Trophoblast cell (in vitro differentiated cells and primary cell): Measurements from ENCODE around the gene ABCG4.

Experiments used
- DNase-seq, 2 donors: peaks; one replicate each; pipeline ENCODE4 v3.0.0-alpha.2; 2016
- H2AFZ ChIP-seq: 2 replicates; pipeline ENCODE4 v1.6.1; 2013; ENCODE audit warnings: low read length, moderate library complexity, mild to moderate bottlenecking; ENCODE audit not compliant: insufficient read depth, poor library complexity
- H2AK5ac ChIP-seq: 2 replicates; pipeline ENCODE4 v1.6.1; 2013; ENCODE audit warnings: mild to moderate bottlenecking, low read length
- H2BK120ac ChIP-seq: 2 replicates; pipeline ENCODE4 v1.6.1; 2013; ENCODE audit warnings: low read length, mild to moderate bottlenecking, moderate library complexity; ENCODE audit not compliant: insufficient read depth, poor library complexity
- H2BK12ac ChIP-seq: 2 replicates; pipeline ENCODE4 v1.6.1; 2013; ENCODE audit warnings: mild to moderate bottlenecking, low read length, moderate library complexity
- H2BK5ac ChIP-seq: 2 replicates; pipeline ENCODE4 v1.6.1; 2013; ENCODE audit warnings: low read length, low read depth, moderate library complexity, mild to moderate bottlenecking; ENCODE audit not compliant: poor library complexity
- H3K14ac ChIP-seq: 2 replicates; pipeline ENCODE4 v1.6.1; 2013; ENCODE audit warnings: mild to moderate bottlenecking, low read length
- H3K18ac ChIP-seq: 2 replicates; pipeline ENCODE4 v1.6.1; 2013; ENCODE audit warnings: mild to moderate bottlenecking, low read length
- H3K23ac ChIP-seq: 2 replicates; pipeline ENCODE4 v1.6.1; 2013; ENCODE audit warnings: low read length
- H3K27ac ChIP-seq: 2 replicates; pipeline ENCODE4 v1.5.1; 2013; ENCODE audit warnings: low read depth, mild to moderate bottlenecking, inconsistent platforms, low read length, moderate library complexity
- H3K27me3 ChIP-seq: 2 replicates; pipeline ENCODE4 v1.6.1; 2013; ENCODE audit warnings: inconsistent platforms, mild to moderate bottlenecking, low read length, moderate library complexity; ENCODE audit not compliant: insufficient read depth
- H3K36me3 ChIP-seq, 2 experiments: 1 replicate in 1 of 2; 2 replicates in 1 of 2; pipeline ENCODE4 v1.6.1; 2013; ENCODE audit warnings: low read length in 2 of 2, mild to moderate bottlenecking in 2 of 2, moderate library complexity in 1 of 2; ENCODE audit not compliant: insufficient read depth in 2 of 2, control insufficient read depth in 1 of 2
- H3K4ac ChIP-seq: 2 replicates; pipeline ENCODE4 v1.6.1; 2013; ENCODE audit warnings: low read depth, mild to moderate bottlenecking, low read length, moderate library complexity
- H3K4me1 ChIP-seq, 2 experiments: 1 replicate in 1 of 2; 2 replicates in 1 of 2; pipeline ENCODE4 v1.6.1; 2013; ENCODE audit warnings: low read length in 2 of 2, mild to moderate bottlenecking in 2 of 2, moderate library complexity in 1 of 2; ENCODE audit not compliant: insufficient read depth in 2 of 2, control insufficient read depth in 1 of 2
- H3K4me2 ChIP-seq: 2 replicates; pipeline ENCODE4 v1.6.1; 2013; ENCODE audit warnings: inconsistent platforms, mild to moderate bottlenecking, low read length, moderate library complexity
- H3K4me3 ChIP-seq: 2 replicates; pipeline ENCODE4 v1.5.1; 2013; ENCODE audit warnings: mild to moderate bottlenecking, low read depth, low read length, inconsistent platforms
- H3K79me1 ChIP-seq: one replicate; pipeline ENCODE4 v1.6.1; 2013; ENCODE audit warnings: low read length
- H3K79me2 ChIP-seq: 2 replicates; pipeline ENCODE4 v1.6.1; 2013; ENCODE audit warnings: low read length, mild to moderate bottlenecking; ENCODE audit not compliant: control insufficient read depth, insufficient read depth, poor library complexity
- H3K9ac ChIP-seq: 2 replicates; pipeline ENCODE4 v1.6.1; 2013; ENCODE audit warnings: mild to moderate bottlenecking, low read length
- H3K9me3 ChIP-seq: 2 replicates; pipeline ENCODE4 v1.6.1; 2013; ENCODE audit warnings: low read depth, mild to moderate bottlenecking, control low read depth, inconsistent platforms, low read length; ENCODE audit not compliant: insufficient read depth
- H4K12ac ChIP-seq: 2 replicates; pipeline ENCODE4 v1.6.1; 2013; ENCODE audit warnings: low read depth, mild to moderate bottlenecking, low read length, moderate library complexity
- H4K8ac ChIP-seq: 2 replicates; pipeline ENCODE4 v1.6.1; 2013; ENCODE audit warnings: low read depth, mild to moderate bottlenecking, low read length, moderate library complexity
- H4K91ac ChIP-seq: one replicate; pipeline ENCODE4 v1.6.1; 2013; ENCODE audit warnings: low read depth, mild to moderate bottlenecking, low read length, moderate library complexity
- WGBS: extraction: QIAGEN DNeasy Blood & Tissue Kit; methylation state at CpG from one replicate; pipeline ENCODE4 v1.1.7; 2013; ENCODE audit warnings: missing lambda C conversion rate; ENCODE audit not compliant: insufficient read length, insufficient coverage; ENCODE audit errors: extremely low coverage; 5-methylcytosine and 5-hydroxymethylcytosine counted together

Gene ABCG4

DNA sequence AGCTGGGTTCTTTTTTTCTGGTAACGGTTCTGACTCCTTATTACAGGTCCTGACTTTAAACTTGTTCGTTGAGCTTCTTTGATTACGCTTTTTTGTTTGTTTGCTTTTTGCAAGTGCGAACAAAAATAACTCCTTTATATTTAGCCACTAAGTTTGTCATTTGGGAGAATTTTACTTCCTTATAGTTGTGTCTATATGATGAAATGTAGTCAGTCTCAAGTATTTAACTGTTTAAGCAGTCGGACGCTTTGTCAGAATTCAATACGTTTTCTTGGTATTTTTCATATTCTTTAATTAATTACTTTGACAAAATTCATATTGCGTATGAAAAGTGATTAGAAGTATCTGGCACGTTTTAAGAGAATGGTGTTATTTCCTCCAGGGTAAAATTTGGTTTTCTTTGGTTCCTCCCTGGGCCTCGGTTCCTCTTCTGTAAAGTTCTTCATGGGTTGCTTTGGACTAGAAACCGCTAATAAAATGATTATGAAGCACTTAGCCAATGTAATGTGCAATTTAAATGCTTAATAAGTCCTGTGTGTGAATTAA lies 58.6 kb downstream of the ABCG4 start:
- Histone ChIP-seq H4K8ac (no peak overlapping the region), H2AFZ (no peak overlapping the region), H4K91ac (no peak overlapping the region), H3K14ac (no peak overlapping the region), H3K9ac (no peak overlapping the region), H3K23ac (no peak overlapping the region), H3K9me3 (no peaks in the 10 kb centered on the region), H3K4ac (peak overlapping the region; percentile 89), H3K27ac (no peak overlapping the region), H4K12ac (no peak overlapping the region), H3K79me1 (peaks cover 8% of the 10 kb centered on the region), H3K4me3 (no peak overlapping the region), H2BK5ac (no peak overlapping the region), H3K36me3 (no peaks in the 10 kb centered on the region), H2BK12ac (no peak overlapping the region), H2BK120ac (no peak overlapping the region), H2AK5ac (no peak overlapping the region), H3K79me2 (peaks cover 14% of the 10 kb centered on the region), H3K4me1 (no peaks in the 10 kb centered on the region), H3K4me2 (peak overlapping the region; percentile 93), H3K27me3 (no peaks in the 10 kb centered on the region), H3K18ac (no peak overlapping the region)
- DNase-seq: no peak
- no CpG with 5 or more reads among the region's 11 CpGs for WGBS

DNA sequence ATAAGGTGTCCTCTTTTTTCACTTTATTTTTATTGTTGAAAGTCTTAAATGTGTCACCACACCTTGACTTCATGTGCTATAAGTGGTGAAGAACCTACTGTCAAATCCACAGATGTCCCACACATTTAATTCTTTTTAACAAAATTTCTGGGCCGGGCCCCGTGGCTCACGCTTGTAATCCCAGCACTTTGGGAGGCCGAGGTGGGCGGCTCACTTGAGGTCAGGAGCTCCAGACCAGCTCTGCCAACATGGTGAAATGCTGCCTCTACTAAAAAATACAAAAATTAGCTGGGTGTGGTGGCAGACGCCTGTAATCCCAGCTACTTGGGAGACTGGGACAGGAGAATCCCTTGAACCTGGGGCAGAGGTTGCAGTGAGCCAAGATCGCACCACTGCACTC lies 60.3 kb downstream of the ABCG4 start:
- H3K27ac ChIP-seq: no peak overlapping the region
- H3K14ac ChIP-seq: no peak overlapping the region
- peak overlapping the region; percentile 73 for H3K4ac ChIP-seq
- no CpG with 5 or more reads among the region's 7 CpGs for WGBS
- H4K8ac ChIP-seq: no peak overlapping the region
- no peaks in the 10 kb centered on the region for H3K4me1 ChIP-seq
- no peak overlapping the region for H2BK120ac ChIP-seq
- no peak overlapping the region for H2AFZ ChIP-seq
- H3K9ac ChIP-seq: no peak overlapping the region
- H3K18ac ChIP-seq: no peak overlapping the region
- no peak overlapping the region for H3K4me3 ChIP-seq
- no peak overlapping the region for H2BK5ac ChIP-seq
- H3K4me2 ChIP-seq: no peak overlapping the region
- H3K36me3 ChIP-seq: no peaks in the 10 kb centered on the region
- H3K23ac ChIP-seq: no peak overlapping the region
- no peak overlapping the region for H4K12ac ChIP-seq
- H3K79me2 ChIP-seq: peaks cover 16% of the 10 kb centered on the region
- no peaks in the 10 kb centered on the region for H3K9me3 ChIP-seq
- no peak overlapping the region for H4K91ac ChIP-seq
- H2AK5ac ChIP-seq: no peak overlapping the region
- H3K27me3 ChIP-seq: no peaks in the 10 kb centered on the region
- H3K79me1 ChIP-seq: peaks cover 8% of the 10 kb centered on the region
- no peak overlapping the region for H2BK12ac ChIP-seq
- DNase-seq: no peak

DNA sequence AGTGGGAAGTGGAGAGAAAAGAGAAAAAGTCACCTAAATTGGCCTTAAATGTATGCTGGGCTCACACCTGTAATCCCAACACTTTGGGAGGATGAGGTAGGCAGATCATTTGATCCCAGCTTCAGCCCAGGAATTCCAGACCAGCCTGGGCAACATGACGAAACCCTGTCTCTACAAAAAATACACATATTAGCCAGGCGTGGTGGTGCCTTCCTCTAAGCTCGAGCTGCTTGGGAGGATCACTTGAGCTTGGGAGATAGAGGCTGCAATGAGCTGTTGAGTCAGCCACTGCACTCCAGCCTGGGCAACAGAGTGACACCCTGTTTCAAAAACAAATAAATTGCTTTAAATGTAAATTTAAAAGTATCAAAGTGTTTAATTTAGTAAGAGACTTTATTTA lies 61.2 kb downstream of the ABCG4 start:
- no peaks in the 10 kb centered on the region for H3K9me3 ChIP-seq
- H2AFZ ChIP-seq: no peak overlapping the region
- no peak overlapping the region for H2BK5ac ChIP-seq
- H3K79me1 ChIP-seq: peaks cover 8% of the 10 kb centered on the region
- no peaks in the 10 kb centered on the region for H3K4me1 ChIP-seq
- H3K27ac ChIP-seq: no peak overlapping the region
- no peak overlapping the region for H3K23ac ChIP-seq
- no peak overlapping the region for H2BK120ac ChIP-seq
- H3K4me3 ChIP-seq: no peak overlapping the region
- no peak overlapping the region for H3K18ac ChIP-seq
- no peaks in the 10 kb centered on the region for H3K27me3 ChIP-seq
- no peak overlapping the region for H2BK12ac ChIP-seq
- no peak overlapping the region for H3K4ac ChIP-seq
- DNase-seq: peak; percentile 42 to 64
- H4K91ac ChIP-seq: no peak overlapping the region
- no peak overlapping the region for H4K12ac ChIP-seq
- no peak overlapping the region for H2AK5ac ChIP-seq
- no peak overlapping the region for H3K9ac ChIP-seq
- no CpG with 5 or more reads among the region's 3 CpGs for WGBS
- H3K14ac ChIP-seq: no peak overlapping the region
- no peak overlapping the region for H3K4me2 ChIP-seq
- no peak overlapping the region for H4K8ac ChIP-seq
- no peaks in the 10 kb centered on the region for H3K36me3 ChIP-seq
- H3K79me2 ChIP-seq: peaks cover 16% of the 10 kb centered on the region
